HG03342 (cell line): Measurements from ENCODE around the gene SLC39A2.
"Not testable (repeated sequence)": the region's sequence is repeated elsewhere in the genome, so short reads cannot be mapped to it uniquely, and the experiment has no call there.

Experiments used
- ATAC-seq: cut with Tn5 transposase; IDR thresholded peaks from one replicate; pipeline ENCODE4 v1.9.1; 2021; ENCODE audit warnings: mild to moderate bottlenecking, moderate library complexity; ENCODE audit not compliant: unreplicated experiment

SLC39A2 gene

DNA sequence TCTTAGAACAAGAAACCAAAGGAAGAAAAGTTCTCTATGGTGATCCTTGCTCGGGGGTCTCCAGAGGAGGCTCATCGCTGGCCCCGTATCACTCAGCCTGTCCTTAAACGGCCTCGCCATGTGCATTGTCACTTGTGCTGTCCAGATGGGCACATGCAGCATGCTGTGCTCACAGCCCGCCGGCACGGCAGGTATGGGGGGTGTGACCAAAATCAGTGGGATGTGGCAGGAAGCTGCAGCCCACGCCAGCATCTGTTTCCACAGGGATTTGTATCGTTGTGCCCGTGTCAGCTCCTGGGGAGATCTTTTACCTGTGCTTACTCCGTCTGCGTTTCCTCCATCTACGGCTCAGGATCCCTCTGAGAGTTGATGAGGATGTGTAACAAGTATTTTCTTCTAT is 2.6 kb upstream of the SLC39A2 start:
- no peak for ATAC-seq

DNA sequence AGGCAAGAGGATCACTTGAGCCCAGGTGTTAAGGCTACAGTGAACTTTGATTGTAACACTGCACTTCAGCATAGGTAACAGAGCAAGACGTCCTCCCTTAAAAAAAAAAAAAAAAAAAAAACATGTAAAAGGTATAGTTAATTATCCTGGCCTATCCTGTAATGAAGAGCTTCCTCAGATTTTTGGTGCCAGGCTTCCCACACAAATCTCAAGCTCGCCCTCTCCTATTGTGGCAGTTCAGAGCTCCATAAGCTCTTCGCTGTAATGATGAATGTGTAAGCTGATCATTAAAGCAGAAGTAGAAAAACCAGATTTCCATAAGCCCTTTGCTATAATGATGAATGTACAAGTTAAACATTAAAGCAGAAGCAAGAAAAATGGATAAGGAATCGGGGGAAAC is 2.0 kb upstream of the SLC39A2 start:
- no peak for ATAC-seq

DNA sequence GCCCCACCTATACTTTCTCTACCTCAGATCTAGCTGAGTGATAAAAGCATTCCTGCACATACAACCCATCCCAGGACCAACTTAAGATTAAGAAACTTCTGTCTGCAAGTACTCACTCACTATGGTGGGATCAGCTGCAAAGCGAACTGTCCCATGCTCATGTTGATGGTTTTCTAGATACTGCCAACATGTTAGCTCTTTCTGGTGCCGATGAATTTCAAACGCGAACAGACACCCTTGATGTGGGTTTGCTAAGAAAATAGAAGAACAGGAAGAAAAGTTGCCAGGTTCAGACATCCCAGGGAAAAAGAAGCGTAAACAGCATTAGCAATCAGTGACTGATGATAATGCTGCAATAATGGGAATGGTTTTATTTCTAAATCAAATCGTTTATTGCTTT is 1.5 kb upstream of the SLC39A2 start:
- no peak for ATAC-seq

DNA sequence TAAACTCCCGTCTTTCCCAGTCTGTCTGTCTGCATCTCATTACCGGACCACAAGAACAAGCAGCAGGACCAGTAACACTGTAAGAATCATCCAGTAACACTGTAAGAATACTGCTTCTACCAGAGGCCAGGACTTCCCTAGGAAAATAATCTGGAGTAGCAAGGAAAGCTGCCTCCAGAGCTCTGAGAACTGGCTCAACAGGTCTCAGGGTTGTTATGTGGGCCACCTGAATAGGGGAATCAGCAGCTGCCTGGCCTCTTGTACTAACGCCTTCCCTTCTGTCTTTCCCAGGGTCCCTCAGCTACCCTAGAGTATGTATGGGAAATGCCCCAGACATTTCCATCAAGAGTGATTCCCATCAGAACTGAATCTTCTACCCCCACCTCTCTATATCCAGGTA is 954 bp upstream of the SLC39A2 start:
- no peak for ATAC-seq

DNA sequence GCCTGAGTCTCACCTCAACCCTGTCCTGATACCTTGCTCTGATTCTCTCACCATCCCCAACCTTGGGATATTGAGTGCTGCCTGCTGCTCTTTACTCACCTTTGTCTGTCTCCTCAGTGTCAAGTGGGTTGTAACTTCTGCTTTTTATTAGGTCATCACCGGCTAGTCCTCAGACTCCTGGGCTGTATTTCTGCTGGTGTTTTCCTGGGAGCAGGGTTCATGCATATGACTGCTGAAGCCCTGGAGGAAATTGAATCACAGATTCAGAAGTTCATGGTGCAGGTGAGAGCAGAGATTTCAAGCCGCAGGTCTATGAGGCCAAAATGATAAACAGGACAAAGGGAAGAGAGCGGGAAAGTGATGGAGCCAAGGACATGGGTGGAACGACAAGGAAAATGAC is 498 bp downstream of the SLC39A2 start:
- no peak for ATAC-seq

DNA sequence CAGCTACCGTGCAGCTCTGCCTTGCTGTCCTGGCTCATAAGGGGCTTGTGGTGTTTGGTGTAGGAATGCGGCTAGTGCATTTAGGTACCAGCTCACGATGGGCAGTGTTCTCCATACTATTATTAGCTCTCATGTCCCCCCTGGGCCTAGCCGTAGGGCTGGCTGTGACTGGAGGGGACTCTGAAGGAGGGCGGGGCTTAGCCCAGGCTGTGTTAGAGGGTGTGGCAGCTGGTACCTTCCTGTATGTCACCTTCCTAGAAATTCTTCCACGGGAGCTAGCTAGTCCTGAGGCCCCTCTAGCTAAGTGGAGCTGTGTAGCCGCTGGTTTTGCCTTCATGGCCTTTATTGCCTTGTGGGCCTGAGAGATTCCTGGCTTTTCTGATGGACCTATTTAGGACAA is 2.1 kb downstream of the SLC39A2 start:
- ATAC-seq = no peak

DNA sequence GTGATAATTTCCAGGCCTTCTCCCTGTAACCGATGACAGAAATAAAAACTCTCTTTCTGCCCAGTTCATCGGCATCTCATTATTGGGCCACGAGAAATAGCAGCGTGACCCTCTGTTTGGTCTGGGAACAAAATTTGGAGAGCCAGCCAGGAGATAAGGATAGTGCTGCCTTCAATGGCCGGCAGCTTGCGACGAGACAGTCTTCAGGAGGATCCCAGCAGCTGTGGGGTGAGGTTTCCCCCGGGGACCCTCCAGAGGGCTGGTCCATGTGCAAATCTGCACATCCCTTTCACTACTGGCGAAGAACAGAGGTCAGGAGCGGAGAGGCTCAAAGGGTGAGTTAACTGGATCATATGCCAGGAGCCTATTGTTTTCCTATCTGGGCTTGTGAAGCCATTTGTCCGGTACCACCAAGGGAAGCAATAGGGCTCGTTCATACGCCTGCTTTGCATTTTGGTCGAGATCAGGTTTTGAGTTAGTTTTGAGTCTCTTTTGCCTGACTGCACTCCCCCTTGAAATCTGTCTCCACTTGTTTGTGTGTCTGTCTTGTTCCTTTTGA is 4.8 kb downstream of the SLC39A2 start:
- no peak for ATAC-seq

DNA sequence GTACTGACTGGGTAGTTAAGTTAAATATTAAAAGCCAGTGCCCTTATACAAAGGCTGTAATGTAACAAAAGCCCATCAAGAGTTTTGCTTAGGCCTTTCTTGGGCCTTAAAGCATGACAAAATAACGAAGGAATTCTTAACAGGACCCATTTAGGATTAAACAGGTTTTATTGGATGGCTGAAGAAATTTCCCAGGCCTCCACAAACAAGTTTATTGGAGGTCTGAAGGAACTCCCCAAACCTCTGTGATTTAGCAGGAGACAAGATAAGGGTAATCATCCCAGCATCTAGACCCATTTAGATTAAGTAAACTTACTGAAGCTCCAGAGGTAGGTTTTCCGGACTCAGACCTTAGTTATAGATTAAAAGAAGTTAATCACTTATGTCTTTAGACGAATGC is 10.6 kb downstream of the SLC39A2 start:
- not testable (repeated sequence) for ATAC-seq

DNA sequence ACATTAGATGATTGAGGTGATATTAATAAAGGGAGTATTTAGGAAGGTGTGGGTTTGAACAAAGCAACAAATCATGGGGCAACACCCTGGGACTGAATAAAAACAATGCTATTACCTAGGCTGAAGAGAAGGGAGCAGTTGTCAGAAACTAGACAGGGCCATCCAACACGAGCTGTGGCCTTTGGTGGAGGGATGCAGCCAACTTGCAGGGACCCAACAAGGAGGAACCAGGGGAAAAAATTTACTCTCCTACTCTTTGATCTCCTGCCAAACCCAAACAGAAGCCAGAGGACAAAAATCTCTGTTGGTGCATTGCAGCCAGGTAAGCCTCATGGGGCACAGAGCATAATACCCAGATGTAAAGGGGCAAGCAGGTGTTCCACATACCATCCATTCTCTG is 12.0 kb downstream of the SLC39A2 start:
- no peak for ATAC-seq

DNA sequence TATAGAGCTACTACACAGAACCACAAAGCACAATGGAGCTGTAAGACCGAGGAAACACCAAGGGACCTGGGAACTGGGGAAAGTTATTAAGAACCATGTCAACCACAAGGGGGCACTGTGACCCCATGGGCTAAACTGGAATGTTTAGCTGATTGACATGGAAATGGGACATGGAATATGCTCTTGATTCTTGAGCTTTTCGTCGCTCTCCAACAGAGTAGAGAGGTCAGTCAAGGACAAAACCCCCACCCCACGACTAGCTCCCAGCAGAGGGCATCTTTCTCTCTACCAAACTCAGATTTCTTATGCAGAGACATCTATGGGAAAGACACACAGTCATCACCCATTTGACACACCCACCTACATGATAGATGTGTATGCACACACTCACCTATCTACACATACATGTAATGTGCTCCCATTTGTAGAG is 15.7 kb downstream of the SLC39A2 start:
- ATAC-seq = no peak

DNA sequence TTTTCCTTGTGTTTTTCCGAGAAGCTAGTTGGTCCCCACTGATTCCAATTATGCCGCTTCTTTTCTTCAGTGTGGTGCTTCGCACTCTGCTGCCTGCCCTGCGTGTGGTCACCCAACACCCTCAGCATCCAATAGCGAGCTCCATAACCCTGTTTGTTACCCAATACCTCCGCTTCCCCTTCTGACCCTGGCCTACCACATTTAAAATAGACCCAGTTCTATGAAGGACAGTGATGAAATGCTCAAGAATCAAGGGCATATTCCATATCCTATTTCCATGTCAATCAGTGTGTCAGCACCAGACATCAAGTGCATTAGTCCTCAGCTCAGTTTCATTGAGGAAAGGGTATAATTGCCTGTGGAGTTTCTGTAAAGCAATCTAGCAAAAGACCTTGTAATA is 16.2 kb downstream of the SLC39A2 start:
- ATAC-seq = no peak

DNA sequence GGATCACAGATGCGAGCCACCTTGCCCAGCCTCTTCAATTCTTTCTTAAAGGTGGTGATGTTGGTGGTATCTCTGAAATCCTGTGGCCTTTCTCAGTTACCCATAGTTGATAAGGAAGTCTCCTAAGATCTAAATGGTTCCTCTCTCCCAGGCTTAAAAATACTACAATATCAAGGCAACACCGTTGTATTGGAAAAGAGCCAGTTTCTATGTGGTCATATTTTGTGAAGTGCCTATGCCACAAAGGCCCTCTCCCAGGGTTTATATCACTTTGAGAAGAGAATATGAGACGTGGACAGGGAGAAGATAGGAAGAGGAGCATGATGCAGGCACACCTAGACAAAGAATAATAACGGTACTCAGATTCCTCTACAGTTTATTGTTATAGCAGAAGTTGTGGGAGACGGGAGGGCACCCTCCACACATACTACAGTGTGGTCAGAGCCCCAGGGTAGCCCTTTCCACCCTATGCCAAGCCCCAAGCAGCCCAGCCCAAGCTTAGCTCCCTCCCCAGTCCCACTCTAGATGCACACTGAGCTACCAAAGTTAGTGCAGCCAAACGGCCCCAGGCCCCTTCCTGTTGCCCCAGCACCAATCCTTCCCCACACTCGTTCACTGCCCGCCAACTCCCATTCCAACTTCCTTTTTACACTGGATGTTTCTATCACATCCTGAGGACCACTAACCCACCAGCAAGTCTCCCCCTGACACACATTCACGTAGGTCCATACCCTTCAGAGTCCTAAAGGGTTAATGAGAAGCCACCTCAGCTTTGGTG is 17.5 kb downstream of the SLC39A2 start:
- ATAC-seq = no peak

DNA sequence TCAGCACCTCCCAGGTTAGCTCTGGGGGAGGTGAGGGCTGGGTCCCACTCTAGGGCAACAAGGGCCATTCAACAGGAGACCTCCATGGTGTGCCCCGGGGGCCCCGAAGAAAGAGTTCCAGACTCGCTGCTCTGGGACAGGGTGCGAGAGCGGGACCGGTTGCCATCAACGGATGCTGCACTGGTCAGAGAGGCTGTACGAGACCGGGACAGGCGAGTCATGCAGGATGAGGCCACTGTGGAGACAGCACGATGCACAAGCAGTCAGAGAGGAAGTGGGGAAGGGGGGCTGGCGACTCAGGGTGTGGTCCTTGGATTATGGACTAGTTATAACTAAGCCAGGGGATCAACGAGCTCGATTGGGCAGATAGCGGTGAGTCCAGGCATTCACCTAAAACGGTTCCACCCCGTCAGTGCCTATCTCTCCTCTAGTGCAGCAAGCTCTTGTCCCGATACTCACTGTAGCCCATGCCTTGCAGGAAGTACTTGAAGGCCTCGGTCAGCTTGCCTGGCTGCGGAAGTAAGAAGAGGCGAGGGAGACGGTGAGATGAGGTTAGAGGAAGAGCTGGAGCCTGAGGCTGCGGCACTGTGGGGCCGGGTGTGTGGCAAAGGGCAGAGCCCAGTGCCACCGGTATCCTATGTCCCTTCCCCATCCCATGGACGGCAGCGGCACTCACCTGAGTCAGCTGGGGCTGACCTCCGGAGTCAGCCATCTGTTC is 18.6 kb downstream of the SLC39A2 start:
- no peak for ATAC-seq

DNA sequence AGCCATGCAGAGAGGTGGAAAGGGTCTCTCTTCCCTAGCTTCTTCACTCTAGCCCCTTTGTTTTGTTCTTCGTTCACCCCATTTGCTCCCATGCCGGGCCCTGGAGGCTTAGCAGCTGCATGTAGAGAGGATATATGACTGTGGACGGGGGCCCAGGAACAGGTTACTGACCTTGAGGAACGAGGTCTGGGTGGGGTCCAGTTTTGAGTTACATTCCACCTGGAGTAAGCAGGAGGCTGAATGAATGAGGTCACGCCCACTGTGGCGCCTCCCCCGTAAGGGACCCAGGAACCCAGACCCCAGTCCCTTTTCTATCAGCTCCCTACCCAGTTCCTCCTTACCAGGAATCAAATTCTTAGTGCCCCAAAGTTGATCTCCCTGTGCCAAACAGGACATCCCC is 19.2 kb downstream of the SLC39A2 start:
- no peak for ATAC-seq

DNA sequence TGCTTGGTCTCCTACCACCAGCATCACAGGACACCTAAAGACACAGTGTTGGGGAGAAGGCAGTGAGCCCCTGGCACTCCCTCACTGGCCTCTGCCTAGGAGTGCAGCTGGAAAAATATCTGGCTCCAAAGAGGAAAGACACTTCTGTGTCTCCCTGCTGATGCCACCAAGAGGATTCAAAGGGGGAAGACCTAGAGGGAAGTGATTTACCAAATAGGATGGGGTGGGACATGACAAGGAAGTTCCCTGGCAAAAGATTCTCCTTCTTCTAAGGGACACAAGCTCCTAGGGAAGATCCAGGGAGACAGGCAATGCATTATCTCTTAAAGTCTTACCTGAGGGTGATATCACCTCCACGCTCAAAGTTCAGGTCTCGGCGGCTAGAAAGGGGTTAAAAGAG is 19.7 kb downstream of the SLC39A2 start:
- ATAC-seq = no peak

DNA sequence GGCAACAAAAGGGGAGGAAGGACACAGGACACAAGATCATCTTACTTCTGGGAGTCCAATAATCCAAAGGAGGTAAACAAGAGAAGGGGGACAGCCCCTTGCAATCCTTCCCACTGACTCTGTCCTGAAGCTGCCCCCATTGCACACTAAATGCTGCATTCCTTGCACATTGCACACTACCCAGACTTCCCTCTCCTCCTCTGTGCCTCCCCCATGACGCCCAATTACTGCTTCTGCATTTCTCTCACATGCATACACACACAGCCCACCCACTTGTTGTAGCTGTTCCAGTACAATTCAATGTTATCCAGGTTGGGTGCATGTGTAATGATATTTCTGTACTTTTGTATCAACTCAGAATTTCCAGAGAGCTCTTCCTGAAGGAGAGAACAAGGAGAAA is 20.3 kb downstream of the SLC39A2 start:
- no peak for ATAC-seq

DNA sequence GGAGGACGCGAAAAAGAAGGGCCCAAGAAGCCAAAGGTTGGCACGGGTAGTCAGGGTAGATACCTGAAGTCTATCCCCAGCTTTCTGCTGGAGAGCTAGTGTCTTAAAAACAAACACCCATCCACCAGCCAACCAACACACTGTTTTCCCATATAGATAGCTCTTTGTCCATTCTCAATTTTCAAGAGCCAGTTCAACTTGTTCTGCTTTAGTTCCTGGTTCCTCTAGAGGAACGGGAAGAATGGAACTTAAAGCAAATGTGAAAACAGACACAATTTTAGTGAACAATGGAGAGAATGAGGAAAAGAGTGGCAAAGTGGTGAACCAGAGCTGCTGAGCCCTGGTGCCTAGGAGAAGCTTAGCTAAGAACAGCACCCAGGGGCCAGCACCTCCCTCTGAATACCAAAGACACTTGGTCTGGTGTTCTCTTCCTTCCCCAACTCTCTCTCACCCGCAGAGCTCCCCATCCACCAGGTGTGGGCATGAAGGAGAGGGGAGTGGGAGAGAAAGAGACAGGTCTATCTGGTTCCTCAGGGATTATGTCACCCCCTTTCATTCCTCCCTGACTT is 22.0 kb downstream of the SLC39A2 start:
- ATAC-seq = no peak

DNA sequence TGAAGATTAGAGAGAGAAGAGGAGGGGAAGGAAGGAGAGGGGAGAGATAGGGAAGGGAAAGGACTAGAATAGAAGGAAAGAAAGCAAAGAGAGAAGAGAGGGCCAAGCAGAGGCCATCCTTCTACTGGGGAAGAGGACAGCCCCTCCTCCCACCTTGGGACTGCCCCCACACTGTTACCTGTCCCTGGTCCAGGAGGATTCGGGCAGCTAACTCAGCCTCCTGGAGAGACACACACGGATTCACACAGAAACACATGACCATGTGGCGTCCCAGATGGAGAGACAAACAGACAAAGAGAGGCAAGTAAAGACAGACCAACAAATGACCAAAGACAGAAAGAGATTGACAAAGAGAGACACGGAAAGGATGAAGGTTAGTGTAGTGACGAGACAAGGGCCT is 23.6 kb downstream of the SLC39A2 start:
- ATAC-seq = no peak

DNA sequence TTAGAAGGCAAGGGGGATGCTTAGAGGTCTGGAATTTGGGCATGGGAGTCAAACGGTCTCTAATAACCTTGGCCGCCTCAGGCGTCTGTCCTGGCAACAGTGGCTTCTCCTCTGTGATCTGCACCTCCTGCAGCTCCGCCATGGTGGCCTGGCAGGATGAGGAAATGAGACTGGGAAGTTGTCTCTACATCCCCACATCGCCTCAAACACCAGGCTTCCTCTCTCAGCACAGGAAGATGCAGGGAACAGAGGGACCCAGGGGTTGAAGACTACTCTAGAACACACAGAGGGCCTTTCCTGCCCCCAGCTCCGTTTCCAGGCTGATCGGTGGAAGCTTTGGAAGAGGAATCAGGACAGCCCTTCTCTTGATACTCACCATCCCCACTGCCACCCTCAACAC is 24.1 kb downstream of the SLC39A2 start:
- ATAC-seq = no peak

DNA sequence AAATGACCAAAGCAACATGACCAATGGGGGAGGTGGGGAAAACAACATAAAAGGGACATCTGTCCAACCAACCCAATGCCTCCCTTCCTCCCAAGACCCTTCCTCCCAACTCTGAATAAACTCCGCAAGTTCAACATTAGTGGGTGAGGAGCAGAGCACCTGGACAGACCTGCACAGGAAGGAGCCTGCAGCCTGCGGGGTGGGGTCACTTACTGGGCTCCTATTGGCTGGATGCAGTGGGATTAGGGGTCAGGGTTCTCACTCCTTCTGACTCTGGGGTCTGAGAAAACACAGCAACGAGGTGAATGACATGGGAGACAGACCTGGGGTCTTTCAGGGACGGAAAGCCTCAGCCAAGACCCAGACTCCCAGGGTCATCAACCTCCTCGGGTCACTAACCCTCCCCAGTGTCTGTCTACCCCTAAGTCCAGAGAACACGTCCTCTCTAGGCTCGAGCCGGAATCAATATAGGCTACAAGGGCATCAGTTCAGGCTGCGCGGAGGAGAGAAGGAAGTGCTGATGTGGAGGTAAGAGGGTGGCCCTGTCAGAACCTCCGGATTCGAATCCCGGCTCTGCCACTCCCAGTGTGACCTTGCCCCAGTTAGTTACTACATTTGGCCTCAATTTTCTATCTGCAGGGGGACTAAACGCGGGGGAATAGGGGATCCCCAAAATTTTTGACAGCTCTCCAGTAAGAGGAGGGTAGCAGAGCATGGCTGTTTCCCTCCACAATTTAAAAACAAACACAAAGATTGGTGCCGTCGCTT is 24.9 kb downstream of the SLC39A2 start:
- ATAC-seq = no peak
